ENCODE results near the gene CAPN10.

CAPN10 gene

DNA sequence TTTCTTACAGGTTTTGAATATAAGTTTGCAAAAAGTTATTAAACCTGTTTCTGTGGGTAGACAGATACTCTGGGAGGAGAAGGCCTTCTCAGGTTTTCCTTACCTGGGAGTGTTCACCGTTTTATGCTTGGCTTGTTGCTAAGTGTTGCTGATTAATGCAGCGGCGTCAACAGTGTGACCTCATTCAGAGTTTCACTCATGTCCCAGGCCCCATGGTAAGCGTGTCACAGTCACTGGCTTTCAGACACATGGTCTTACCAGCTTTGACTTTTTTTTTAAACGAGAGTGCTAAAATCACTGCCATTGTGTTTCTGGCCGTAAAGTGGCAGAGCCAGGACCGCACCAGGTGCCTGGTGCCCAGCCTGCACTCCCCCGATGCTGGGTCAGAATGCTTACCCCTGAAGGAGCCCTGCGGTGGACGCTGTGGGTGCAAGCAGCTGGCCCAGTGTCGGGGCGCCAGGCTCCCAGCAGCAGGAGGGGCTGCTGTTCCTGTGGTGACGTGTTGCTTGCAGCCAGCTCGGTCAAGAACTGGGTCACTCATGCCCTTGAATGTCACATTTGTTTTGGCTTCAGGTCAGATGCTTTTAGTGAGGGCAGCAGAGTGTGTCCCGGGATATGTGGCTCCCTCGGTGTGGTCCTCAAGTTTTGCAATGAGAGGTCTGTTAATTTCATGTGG is 3.5 kb downstream of the CAPN10 start:
- TF ChIP-seq, protein P1, sequence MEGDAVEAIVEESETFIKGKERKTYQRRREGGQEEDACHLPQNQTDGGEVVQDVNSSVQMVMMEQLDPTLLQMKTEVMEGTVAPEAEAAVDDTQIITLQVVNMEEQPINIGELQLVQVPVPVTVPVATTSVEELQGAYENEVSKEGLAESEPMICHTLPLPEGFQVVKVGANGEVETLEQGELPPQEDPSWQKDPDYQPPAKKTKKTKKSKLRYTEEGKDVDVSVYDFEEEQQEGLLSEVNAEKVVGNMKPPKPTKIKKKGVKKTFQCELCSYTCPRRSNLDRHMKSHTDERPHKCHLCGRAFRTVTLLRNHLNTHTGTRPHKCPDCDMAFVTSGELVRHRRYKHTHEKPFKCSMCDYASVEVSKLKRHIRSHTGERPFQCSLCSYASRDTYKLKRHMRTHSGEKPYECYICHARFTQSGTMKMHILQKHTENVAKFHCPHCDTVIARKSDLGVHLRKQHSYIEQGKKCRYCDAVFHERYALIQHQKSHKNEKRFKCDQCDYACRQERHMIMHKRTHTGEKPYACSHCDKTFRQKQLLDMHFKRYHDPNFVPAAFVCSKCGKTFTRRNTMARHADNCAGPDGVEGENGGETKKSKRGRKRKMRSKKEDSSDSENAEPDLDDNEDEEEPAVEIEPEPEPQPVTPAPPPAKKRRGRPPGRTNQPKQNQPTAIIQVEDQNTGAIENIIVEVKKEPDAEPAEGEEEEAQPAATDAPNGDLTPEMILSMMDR (conservative IDR thresholded peaks at IDR 0.05; ENCODE audit: low read depth, low read length), result no peak
- Histone ChIP-seq H3K27me3 (ENCODE audit: insufficient read depth, low read depth) (no peaks in the 10 kb centered on the region), H3K79me2 (ENCODE audit: insufficient read depth, low read depth) (peaks cover 27% of the 10 kb centered on the region), H3K4me3 (IDR thresholded peaks at IDR 0.05; ENCODE audit: insufficient read depth, low read depth, low read length) (no peak overlapping the region), H3K27ac (no peak overlapping the region), H3K4me1 (ENCODE audit: low read depth, poor library complexity, severe bottlenecking) (peaks cover 10% of the 10 kb centered on the region), H3K36me3 (ENCODE audit: insufficient read depth) (no peaks in the 10 kb centered on the region), H3K4me2 (no peak overlapping the region), H4K20me1 (ENCODE audit: insufficient read depth) (no peaks in the 10 kb centered on the region), H2AFZ (ENCODE audit: low read depth) (no peak overlapping the region), H3K9ac (no peak overlapping the region)

DNA sequence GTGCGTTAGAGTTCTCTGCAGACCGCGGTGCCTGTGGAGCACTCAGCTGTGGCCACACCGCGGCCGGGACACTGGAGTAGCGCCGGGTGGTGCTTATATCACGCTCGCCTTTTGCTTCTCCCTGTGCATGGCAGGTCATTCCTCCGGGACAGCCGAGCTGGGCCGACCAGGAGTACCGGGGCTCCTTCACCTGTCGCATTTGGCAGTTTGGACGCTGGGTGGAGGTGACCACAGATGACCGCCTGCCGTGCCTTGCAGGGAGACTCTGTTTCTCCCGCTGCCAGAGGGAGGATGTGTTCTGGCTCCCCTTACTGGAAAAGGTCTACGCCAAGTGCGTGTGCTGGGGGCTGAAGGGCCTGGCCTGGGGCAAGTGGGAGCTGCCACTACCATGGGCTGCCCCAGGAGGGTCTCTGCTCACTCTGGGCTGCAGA is 4.2 kb downstream of the CAPN10 start:
- no peak overlapping the region for H3K27ac ChIP-seq
- no peaks in the 10 kb centered on the region for H3K27me3 ChIP-seq (ENCODE audit: insufficient read depth, low read depth)
- no peaks in the 10 kb centered on the region for H4K20me1 ChIP-seq (ENCODE audit: insufficient read depth)
- H3K9ac ChIP-seq, result no peak overlapping the region
- TF ChIP-seq, protein P1 (conservative IDR thresholded peaks at IDR 0.05; ENCODE audit: low read depth, low read length), result no peak
- H3K4me2 ChIP-seq, result no peak overlapping the region
- H2AFZ ChIP-seq (ENCODE audit: low read depth), result no peak overlapping the region
- no peak overlapping the region for H3K4me3 ChIP-seq (IDR thresholded peaks at IDR 0.05; ENCODE audit: insufficient read depth, low read depth, low read length)
- H3K36me3 ChIP-seq (ENCODE audit: insufficient read depth), result no peaks in the 10 kb centered on the region
- H3K79me2 ChIP-seq (ENCODE audit: insufficient read depth, low read depth), result peaks cover 27% of the 10 kb centered on the region
- peaks cover 7% of the 10 kb centered on the region for H3K4me1 ChIP-seq (ENCODE audit: low read depth, poor library complexity, severe bottlenecking)

DNA sequence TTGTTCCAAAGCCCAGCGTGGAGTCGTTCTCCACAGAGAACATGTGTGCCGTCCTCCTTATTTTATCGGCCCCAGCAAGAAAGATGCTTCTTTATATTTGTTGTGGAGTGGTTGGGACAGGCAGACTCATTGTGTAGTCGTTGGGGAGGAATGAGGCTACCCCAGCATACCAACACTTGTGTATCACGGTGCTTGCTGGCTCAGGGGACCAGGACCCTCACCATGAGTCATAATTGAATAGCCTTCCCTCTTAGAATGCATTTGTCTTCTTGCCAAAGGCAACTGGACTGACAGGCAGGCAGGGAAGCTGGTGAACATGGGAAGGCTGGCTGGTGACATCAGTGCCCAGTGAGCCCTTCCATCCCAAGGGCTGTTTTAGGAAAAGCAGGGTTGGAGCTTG is 4.7 kb downstream of the CAPN10 start:
- Histone ChIP-seq H3K9ac (no peak overlapping the region), H3K4me3 (IDR thresholded peaks at IDR 0.05; ENCODE audit: insufficient read depth, low read depth, low read length) (no peak overlapping the region), H3K4me1 (ENCODE audit: low read depth, poor library complexity, severe bottlenecking) (peaks cover 7% of the 10 kb centered on the region), H2AFZ (ENCODE audit: low read depth) (no peak overlapping the region), H3K27me3 (ENCODE audit: insufficient read depth, low read depth) (no peaks in the 10 kb centered on the region), H4K20me1 (ENCODE audit: insufficient read depth) (no peaks in the 10 kb centered on the region), H3K27ac (no peak overlapping the region), H3K36me3 (ENCODE audit: insufficient read depth) (no peaks in the 10 kb centered on the region), H3K4me2 (no peak overlapping the region), H3K79me2 (ENCODE audit: insufficient read depth, low read depth) (peaks cover 27% of the 10 kb centered on the region)
- TF ChIP-seq, protein P1 (conservative IDR thresholded peaks at IDR 0.05; ENCODE audit: low read depth, low read length), result no peak

DNA sequence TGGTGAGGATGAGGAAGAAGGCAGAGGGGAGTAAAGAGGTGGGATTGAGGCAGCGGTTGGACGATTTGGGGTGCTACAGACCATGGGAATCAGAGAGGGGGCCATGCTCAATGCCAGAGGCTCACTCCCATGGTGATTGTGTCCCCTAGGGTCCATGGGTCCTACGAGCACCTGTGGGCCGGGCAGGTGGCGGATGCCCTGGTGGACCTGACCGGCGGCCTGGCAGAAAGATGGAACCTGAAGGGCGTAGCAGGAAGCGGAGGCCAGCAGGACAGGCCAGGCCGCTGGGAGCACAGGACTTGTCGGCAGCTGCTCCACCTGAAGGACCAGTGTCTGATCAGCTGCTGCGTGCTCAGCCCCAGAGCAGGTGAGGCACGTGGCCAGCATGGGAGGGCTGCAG is 5.2 kb downstream of the CAPN10 start:
- TF ChIP-seq, protein P1 (conservative IDR thresholded peaks at IDR 0.05; ENCODE audit: low read depth, low read length), result no peak
- Histone ChIP-seq H3K27me3 (ENCODE audit: insufficient read depth, low read depth) (no peaks in the 10 kb centered on the region), H3K27ac (no peak overlapping the region), H4K20me1 (ENCODE audit: insufficient read depth) (no peaks in the 10 kb centered on the region), H2AFZ (ENCODE audit: low read depth) (no peak overlapping the region), H3K9ac (no peak overlapping the region), H3K4me1 (ENCODE audit: low read depth, poor library complexity, severe bottlenecking) (peaks cover 7% of the 10 kb centered on the region), H3K79me2 (ENCODE audit: insufficient read depth, low read depth) (peaks cover 27% of the 10 kb centered on the region), H3K4me2 (no peak overlapping the region), H3K36me3 (ENCODE audit: insufficient read depth) (no peaks in the 10 kb centered on the region), H3K4me3 (IDR thresholded peaks at IDR 0.05; ENCODE audit: insufficient read depth, low read depth, low read length) (no peak overlapping the region)

All from KMS-11 (cell line).